Activated CD4-positive, alpha-beta T cell treated with anti-CD3 and anti-CD28 coated beads, Interleukin-2, amount 50 U/mL, for 24 hours (primary cell): ENCODE measurements around the gene CRACDL.

Source experiments
- DNase-seq, 2 donors: peaks; one replicate each; pipeline ENCODE4 v3.0.0-alpha.2; 2020; ENCODE audit warnings: low read depth in 1 of 2, low spot score in 1 of 2

The CRACDL gene

GRCh38 chr2:98866033-98866432 is 70.0 kb downstream of the CRACDL start:
- DNase-seq: no peak

DNA sequence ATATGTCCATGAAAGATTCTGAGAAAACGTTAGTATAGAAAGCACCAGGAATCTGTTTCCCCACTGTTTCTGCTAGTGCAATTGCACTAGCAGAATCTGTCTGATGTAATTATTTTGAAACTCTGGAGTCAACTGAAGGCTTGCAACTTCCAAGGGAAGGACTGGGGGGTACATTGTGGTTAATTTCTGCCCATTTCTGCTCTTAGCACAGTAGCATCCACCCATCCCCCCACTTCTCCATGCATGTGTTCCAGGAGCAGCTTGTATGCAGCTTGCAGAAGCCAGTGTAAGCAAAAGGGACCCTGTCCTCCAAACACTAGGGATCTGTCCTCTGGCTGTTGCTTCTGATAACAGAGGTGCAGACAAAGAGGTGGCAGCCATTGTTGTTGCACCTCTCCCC is 74.4 kb downstream of the CRACDL start:
- no peak for DNase-seq

DNA sequence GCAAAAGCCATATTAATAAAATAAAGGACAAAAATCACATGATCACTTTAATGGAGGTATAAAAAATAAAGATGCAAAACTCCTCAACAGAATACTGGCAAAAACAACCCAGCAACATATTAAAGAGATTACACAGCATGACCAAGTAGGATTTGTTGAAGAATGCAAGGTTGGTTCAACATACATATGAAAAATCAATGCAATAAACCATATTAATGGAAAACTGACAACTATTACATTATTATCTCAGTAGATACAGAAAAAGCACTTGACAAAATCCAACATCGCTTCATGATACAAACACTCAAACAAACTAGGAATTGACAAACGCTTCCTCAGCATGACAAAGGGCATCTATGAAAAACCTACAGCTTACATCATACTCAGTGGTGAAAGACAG is 76.7 kb downstream of the CRACDL start:
- DNase-seq: no peak

DNA sequence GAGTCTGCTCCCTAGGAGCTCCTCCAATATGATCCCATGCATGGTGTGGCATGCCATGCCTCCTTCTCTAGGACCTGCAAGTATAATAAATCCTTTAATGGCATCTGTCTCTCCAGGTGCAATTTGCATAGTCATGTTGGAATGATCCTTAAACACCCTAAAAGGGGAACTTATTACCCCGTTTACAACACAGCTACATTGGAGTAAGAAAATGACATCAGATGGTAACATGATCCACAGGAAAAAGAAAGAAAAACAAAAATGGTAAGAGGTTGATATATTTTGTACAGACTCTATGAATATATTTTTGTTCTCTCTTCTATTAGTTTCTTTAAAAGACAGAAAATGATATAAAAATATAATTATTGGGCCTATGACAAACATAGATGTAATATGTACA is 79.0 kb downstream of the CRACDL start:
- no peak for DNase-seq

DNA sequence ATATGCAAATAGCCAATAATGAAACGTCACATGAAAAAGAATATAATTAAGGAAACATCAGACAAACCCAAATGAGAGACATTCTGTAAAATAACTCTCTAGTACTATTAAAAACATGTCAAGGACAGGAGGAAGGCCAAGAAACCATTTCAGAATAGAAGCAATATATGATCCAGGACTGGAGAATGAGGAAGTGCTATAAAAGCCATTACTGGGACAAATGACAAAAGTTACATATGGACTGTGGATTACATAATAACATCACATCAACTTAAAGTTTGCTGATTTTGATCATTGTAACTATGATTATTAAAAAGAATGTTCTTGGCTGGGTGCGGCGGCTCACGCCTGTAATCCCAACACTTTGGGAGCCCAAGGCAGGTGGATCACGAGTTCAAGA is 81.3 kb downstream of the CRACDL start:
- no peak for DNase-seq

- no peak for DNase-seq
These were observed 83.1 kb downstream of the CRACDL start for GRCh38 chr2:98852932-98853331.

GRCh38 chr2:98850074-98850473 is 86.0 kb downstream of the CRACDL start:
- DNase-seq: no peak

DNA sequence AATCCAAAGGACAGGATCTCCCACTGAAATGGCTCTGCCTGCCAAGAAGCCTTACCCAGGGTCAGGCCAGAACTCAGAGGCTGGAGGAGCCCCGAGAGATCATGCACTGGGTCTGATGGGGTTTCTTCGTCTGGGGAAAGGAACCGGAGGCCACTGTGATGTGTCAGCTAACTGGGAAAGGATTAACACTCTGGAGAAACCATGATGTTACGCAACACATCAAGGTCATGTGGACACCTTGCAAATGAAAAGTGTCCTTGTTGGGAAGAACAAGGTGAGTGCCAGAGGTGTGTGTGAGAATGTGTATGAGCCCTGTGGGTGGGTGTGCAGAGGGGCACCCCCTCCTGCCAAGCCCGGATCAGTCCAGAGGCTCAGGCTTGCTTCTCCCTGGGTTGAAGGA is 86.9 kb downstream of the CRACDL start:
- no peak for DNase-seq

- DNase-seq: no peak
These were observed 88.2 kb downstream of the CRACDL start for GRCh38 chr2:98847853-98848252.

- DNase-seq: no peak
These were observed 90.0 kb downstream of the CRACDL start for GRCh38 chr2:98846041-98846440.

DNA sequence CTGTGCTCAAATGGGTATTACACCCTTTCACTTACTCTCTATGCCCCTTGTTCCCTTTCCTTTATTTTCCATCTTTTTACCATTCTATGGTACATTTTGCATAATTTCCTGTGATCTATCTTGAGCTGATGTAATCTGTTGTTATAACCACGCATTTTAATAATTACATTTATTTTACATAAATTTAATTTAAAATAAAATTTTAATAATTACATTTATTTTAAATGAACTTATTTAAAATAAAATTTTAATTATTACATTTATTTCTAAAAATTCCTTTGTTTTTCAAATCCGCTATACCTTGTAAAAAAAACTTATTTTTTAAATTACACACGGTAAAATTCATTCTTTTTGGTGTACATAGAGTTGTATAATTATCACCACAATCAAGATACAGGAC is 93.9 kb downstream of the CRACDL start:
- no peak for DNase-seq

GRCh38 chr2:98839292-98839691 is 96.7 kb downstream of the CRACDL start:
- DNase-seq: no peak

- DNase-seq: no peak
These were observed 100.1 kb downstream of the CRACDL start for GRCh38 chr2:98835831-98836385.

- DNase-seq: no peak
These were observed 102.1 kb downstream of the CRACDL start for GRCh38 chr2:98833917-98834263.

- DNase-seq: no peak
These were observed 102.7 kb downstream of the CRACDL start for GRCh38 chr2:98833172-98833916.

- no peak for DNase-seq
These were observed 103.9 kb downstream of the CRACDL start for GRCh38 chr2:98832172-98832571.

GRCh38 chr2:98830571-98831145 is 105.4 kb downstream of the CRACDL start:
- no peak for DNase-seq

DNA sequence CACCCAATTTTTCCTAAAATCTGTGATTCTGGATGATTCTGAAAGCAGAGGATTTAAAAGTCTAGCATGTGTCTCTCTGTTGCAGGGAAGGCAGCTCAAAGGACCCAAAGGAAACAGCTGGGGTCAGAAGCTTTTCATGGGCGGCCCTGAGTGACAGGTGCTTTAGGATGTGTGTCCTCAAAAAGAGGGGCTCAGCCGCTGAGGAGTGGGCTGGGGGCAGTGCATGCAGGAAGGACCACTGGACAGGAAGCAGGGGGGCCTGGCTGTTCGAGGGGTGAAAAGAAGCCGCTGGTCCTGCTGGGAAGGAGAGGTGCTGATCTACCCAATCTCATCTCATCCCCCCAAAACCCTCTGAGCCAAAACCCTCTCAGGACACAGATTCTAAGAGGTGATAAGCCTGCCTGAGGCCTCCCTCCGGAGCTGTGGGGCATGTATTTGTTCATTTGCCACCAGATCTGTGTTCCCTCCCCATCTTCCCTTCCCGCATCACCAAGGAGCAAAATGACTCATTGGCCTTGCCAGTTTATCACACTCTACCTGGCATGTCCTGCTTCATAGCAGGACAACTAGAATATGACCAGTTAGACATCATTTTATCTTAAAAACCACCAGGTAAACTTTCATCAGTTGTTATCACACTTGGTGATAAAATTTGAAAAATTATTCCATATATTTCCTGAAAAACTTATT is 106.3 kb downstream of the CRACDL start:
- no peak for DNase-seq

GRCh38 chr2:98828793-98829371 is 107.1 kb downstream of the CRACDL start:
- no peak for DNase-seq

- DNase-seq: no peak
These were observed 107.7 kb downstream of the CRACDL start for GRCh38 chr2:98828369-98828744.

DNA sequence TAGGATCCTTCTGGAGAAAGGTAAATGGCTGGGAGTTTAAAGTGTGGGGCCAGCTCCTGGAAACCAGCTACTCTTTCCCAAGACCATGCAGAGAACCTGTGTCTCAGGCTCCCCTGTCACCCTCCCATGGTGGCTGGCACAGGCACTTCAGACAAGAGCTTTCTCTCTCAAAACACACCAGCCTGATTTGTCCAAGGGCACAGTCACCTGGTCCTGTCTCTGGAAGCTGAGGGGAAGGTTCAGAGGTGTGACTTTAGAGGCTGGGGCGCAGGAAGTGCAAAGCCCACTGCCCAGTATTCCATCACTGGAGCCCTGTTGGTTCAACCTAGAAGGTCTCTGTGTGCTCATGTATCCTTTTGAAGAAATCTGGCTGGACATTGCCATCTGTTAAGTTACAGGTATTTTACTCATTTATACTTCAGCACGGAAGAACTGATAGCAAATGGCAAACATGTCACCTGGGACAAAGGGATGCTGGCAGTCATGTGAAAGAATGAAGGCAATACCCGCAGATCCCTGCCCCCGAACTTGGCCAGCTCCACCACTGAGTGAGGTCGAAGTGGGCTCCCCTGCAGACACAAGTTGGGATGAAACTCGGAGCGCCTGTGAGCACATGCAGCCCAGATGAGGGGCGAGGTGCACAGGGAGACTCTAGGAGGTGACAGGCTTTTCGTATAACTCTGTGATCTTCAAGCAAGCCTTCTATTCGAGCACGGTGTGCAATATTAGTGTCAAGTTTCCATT is 108.2 kb downstream of the CRACDL start:
- DNase-seq: no peak
